WI38 (cell line): ENCODE results near the gene ECE1.
A peak's percentile ranks its signal among the peaks of the same experiment; 100 is the strongest.

Experiments used
- H3K4me3 ChIP-seq: 2 replicates; pipeline ENCODE4 v1.5.1; 2011; ENCODE audit warnings: low read depth, mild to moderate bottlenecking, control low read depth, low read length
- CTCF ChIP-seq: IDR thresholded peaks from 2 replicates; pipeline ENCODE4 v1.5.1; 2012; ENCODE audit warnings: low read depth, mild to moderate bottlenecking, control low read depth, low read length

The ECE1 gene

GRCh38 chr1:21335750-21336224 is 45.5 kb upstream of the ECE1 start:
- H3K4me3 ChIP-seq, result no peak overlapping the region
- no peak for TF ChIP-seq CTCF

- H3K4me3 ChIP-seq, result peak overlapping the region; percentile 55
- TF ChIP-seq CTCF, result no peak
Measured at GRCh38 chr1:21335088-21335691, 44.9 kb upstream of the ECE1 start.

- peak; percentile 94 for TF ChIP-seq CTCF
- H3K4me3 ChIP-seq, result peak overlapping the region; percentile 55
Measured at GRCh38 chr1:21334214-21335087, 44.2 kb upstream of the ECE1 start.

- H3K4me3 ChIP-seq, result no peak overlapping the region; the same call in 1 of the 2 replicates
Measured at GRCh38 chr1:21333824-21334213, 43.6 kb upstream of the ECE1 start.

GRCh38 chr1:21332554-21333311 is 42.5 kb upstream of the ECE1 start:
- no peak for TF ChIP-seq CTCF
- no peak overlapping the region for H3K4me3 ChIP-seq

More at GRCh38 chr1:21333824-21334213, 43.6 kb upstream of the ECE1 start:
- no peak for TF ChIP-seq CTCF

- no peak overlapping the region for H3K4me3 ChIP-seq
- TF ChIP-seq CTCF, result no peak
Measured at GRCh38 chr1:21331752-21332478, 41.7 kb upstream of the ECE1 start.
